Measurements from ENCODE around the gene MISFA. TPM values are rescaled to one million over a fixed set of nuclear protein-coding genes. Genes with fewer than 3 reads are reported as not detected.
A peak's percentile ranks its signal among the peaks of the same experiment; 100 is the strongest.
"Not testable (repeated sequence)": the region's sequence is repeated elsewhere in the genome, so short reads cannot be mapped to it uniquely, and the experiment has no call there.

MISFA gene
- total RNA-seq, 1 donor from 2014 or later: not detected

GRCh38 chr11:18588297-18589252, 11.0 kb upstream of the MISFA start, which contains the start of gene UEVLD:
TSS of gene UEVLD (minus strand) at chr11:18588734. CDS start at chr11:18588654, 80 bp downstream.
- H3K4me1 ChIP-seq (ENCODE audit: control insufficient read depth in 3 of 3, insufficient read depth in 3 of 3, low read length in 3 of 3): peaks cover 18 to 32% (median 30%) of the 10 kb centered on the region in 3 donors
- H3K36me3 ChIP-seq (ENCODE audit: control insufficient read depth in 3 of 3, insufficient read depth in 3 of 3, low read length in 3 of 3): no peaks in the 10 kb centered on the region
- H3K4me3 ChIP-seq (ENCODE audit: low read length in 3 of 3): peak within 1 kb of the TSS; percentile 86 to 97 (median 96)
- H3K27me3 ChIP-seq (ENCODE audit: control insufficient read depth in 3 of 3, insufficient read depth in 3 of 3, low read length in 3 of 3): no peaks in the 10 kb centered on the region
- H3K27ac ChIP-seq (ENCODE audit: low read depth, low read length): peak within 1 kb of the TSS; percentile 88
- H3K9ac ChIP-seq (ENCODE audit: low read depth in 1 of 3, low read length in 3 of 3): peak within 1 kb of the TSS; percentile 93 to 98 (median 94)
- no peaks in the 10 kb centered on the region for H3K9me3 ChIP-seq (ENCODE audit: control insufficient read depth in 3 of 3, low read length in 3 of 3)

- Histone ChIP-seq H3K27ac (ENCODE audit: low read depth, low read length) (no peak overlapping the region), H3K4me3 (ENCODE audit: low read length in 3 of 3) (no peak overlapping the region), H3K27me3 (ENCODE audit: control insufficient read depth in 3 of 3, insufficient read depth in 3 of 3, low read length in 3 of 3) (no peaks in the 10 kb centered on the region), H3K9me3 (ENCODE audit: control insufficient read depth in 3 of 3, low read length in 3 of 3) (no peaks in the 10 kb centered on the region), H3K9ac (ENCODE audit: low read depth in 1 of 3, low read length in 3 of 3) (peak overlapping the region in 2 of 3 donors; percentile 8 to 40), H3K36me3 (ENCODE audit: control insufficient read depth in 3 of 3, insufficient read depth in 3 of 3, low read length in 3 of 3) (peaks cover 2% of the 10 kb centered on the region in 3 donors), H3K4me1 (ENCODE audit: control insufficient read depth in 3 of 3, insufficient read depth in 3 of 3, low read length in 3 of 3) (peaks cover 18 to 32% (median 30%) of the 10 kb centered on the region in 3 donors)
Measured at GRCh38 chr11:18590571-18590970, 9.0 kb upstream of the MISFA start.

GRCh38 chr11:18594088-18594487, 5.5 kb upstream of the MISFA start:
- Histone ChIP-seq H3K36me3 (ENCODE audit: control insufficient read depth in 3 of 3, insufficient read depth in 3 of 3, low read length in 3 of 3) (peaks cover 5 to 12% (median 11%) of the 10 kb centered on the region in 3 donors), H3K4me1 (ENCODE audit: control insufficient read depth in 3 of 3, insufficient read depth in 3 of 3, low read length in 3 of 3) (peaks cover 15 to 24% (median 20%) of the 10 kb centered on the region in 3 donors)
- H3K9me3 ChIP-seq (ENCODE audit: control insufficient read depth in 3 of 3, low read length in 3 of 3); H3K9ac ChIP-seq (ENCODE audit: low read depth in 1 of 3, low read length in 3 of 3); H3K27ac ChIP-seq (ENCODE audit: low read depth, low read length); H3K4me3 ChIP-seq (ENCODE audit: low read length in 3 of 3); H3K27me3 ChIP-seq (ENCODE audit: control insufficient read depth in 3 of 3, insufficient read depth in 3 of 3, low read length in 3 of 3): not testable (repeated sequence)

GRCh38 chr11:18594999-18595749, 4.4 kb upstream of the MISFA start:
- Histone ChIP-seq H3K27me3 (ENCODE audit: control insufficient read depth in 3 of 3, insufficient read depth in 3 of 3, low read length in 3 of 3) (no peaks in the 10 kb centered on the region), H3K27ac (ENCODE audit: low read depth, low read length) (no peak overlapping the region), H3K9me3 (ENCODE audit: control insufficient read depth in 3 of 3, low read length in 3 of 3) (no peaks in the 10 kb centered on the region), H3K9ac (ENCODE audit: low read depth in 1 of 3, low read length in 3 of 3) (no peak overlapping the region), H3K4me3 (ENCODE audit: low read length in 3 of 3) (no peak overlapping the region), H3K36me3 (ENCODE audit: control insufficient read depth in 3 of 3, insufficient read depth in 3 of 3, low read length in 3 of 3) (peaks cover 5 to 12% (median 11%) of the 10 kb centered on the region in 3 donors), H3K4me1 (ENCODE audit: control insufficient read depth in 3 of 3, insufficient read depth in 3 of 3, low read length in 3 of 3) (peaks cover 4 to 13% (median 10%) of the 10 kb centered on the region in 3 donors)

- Histone ChIP-seq H3K4me3 (ENCODE audit: low read length in 3 of 3) (no peak overlapping the region), H3K36me3 (ENCODE audit: control insufficient read depth in 3 of 3, insufficient read depth in 3 of 3, low read length in 3 of 3) (peaks cover 3 to 11% (median 4%) of the 10 kb centered on the region in 3 donors), H3K27me3 (ENCODE audit: control insufficient read depth in 3 of 3, insufficient read depth in 3 of 3, low read length in 3 of 3) (no peaks in the 10 kb centered on the region), H3K9ac (ENCODE audit: low read depth in 1 of 3, low read length in 3 of 3) (peak overlapping the region in 1 of 3 donors; percentile 8), H3K27ac (ENCODE audit: low read depth, low read length) (peak overlapping the region; percentile 30), H3K9me3 (ENCODE audit: control insufficient read depth in 3 of 3, low read length in 3 of 3) (no peaks in the 10 kb centered on the region), H3K4me1 (ENCODE audit: control insufficient read depth in 3 of 3, insufficient read depth in 3 of 3, low read length in 3 of 3) (peaks cover 0 to 4% (median 2%) of the 10 kb centered on the region in 3 donors)
Measured at GRCh38 chr11:18600915-18601569, 1.5 kb downstream of the MISFA start.

- no peak overlapping the region for H3K4me3 ChIP-seq (ENCODE audit: low read length in 3 of 3)
- H3K27me3 ChIP-seq (ENCODE audit: control insufficient read depth in 3 of 3, insufficient read depth in 3 of 3, low read length in 3 of 3): no peaks in the 10 kb centered on the region
- no peaks in the 10 kb centered on the region for H3K9me3 ChIP-seq (ENCODE audit: control insufficient read depth in 3 of 3, low read length in 3 of 3)
- peaks cover 4 to 43% (median 26%) of the 10 kb centered on the region in 3 donors for H3K36me3 ChIP-seq (ENCODE audit: control insufficient read depth in 3 of 3, insufficient read depth in 3 of 3, low read length in 3 of 3)
- H3K9ac ChIP-seq (ENCODE audit: low read depth in 1 of 3, low read length in 3 of 3): no peak overlapping the region
- no peaks in the 10 kb centered on the region for H3K4me1 ChIP-seq (ENCODE audit: control insufficient read depth in 3 of 3, insufficient read depth in 3 of 3, low read length in 3 of 3)
- H3K27ac ChIP-seq (ENCODE audit: low read depth, low read length): no peak overlapping the region
Measured at GRCh38 chr11:18608376-18608775, 8.8 kb downstream of the MISFA start.

GRCh38 chr11:18611196-18611595, 11.6 kb downstream of the MISFA start:
- H3K9ac ChIP-seq (ENCODE audit: low read depth in 1 of 3, low read length in 3 of 3): no peak overlapping the region
- H3K4me1 ChIP-seq (ENCODE audit: control insufficient read depth in 3 of 3, insufficient read depth in 3 of 3, low read length in 3 of 3): no peaks in the 10 kb centered on the region
- peaks cover 16 to 58% (median 42%) of the 10 kb centered on the region in 3 donors for H3K36me3 ChIP-seq (ENCODE audit: control insufficient read depth in 3 of 3, insufficient read depth in 3 of 3, low read length in 3 of 3)

GRCh38 chr11:18612394-18612793, 12.8 kb downstream of the MISFA start:
- Histone ChIP-seq H3K9me3 (ENCODE audit: control insufficient read depth in 3 of 3, low read length in 3 of 3) (no peaks in the 10 kb centered on the region), H3K4me1 (ENCODE audit: control insufficient read depth in 3 of 3, insufficient read depth in 3 of 3, low read length in 3 of 3) (no peaks in the 10 kb centered on the region), H3K4me3 (ENCODE audit: low read length in 3 of 3) (no peak overlapping the region), H3K9ac (ENCODE audit: low read depth in 1 of 3, low read length in 3 of 3) (no peak overlapping the region), H3K27ac (ENCODE audit: low read depth, low read length) (no peak overlapping the region), H3K27me3 (ENCODE audit: control insufficient read depth in 3 of 3, insufficient read depth in 3 of 3, low read length in 3 of 3) (no peaks in the 10 kb centered on the region), H3K36me3 (ENCODE audit: control insufficient read depth in 3 of 3, insufficient read depth in 3 of 3, low read length in 3 of 3) (peaks cover 16 to 54% (median 42%) of the 10 kb centered on the region in 3 donors)

More at GRCh38 chr11:18611196-18611595, 11.6 kb downstream of the MISFA start:
- Histone ChIP-seq H3K27ac (ENCODE audit: low read depth, low read length) (no peak overlapping the region), H3K27me3 (ENCODE audit: control insufficient read depth in 3 of 3, insufficient read depth in 3 of 3, low read length in 3 of 3) (no peaks in the 10 kb centered on the region), H3K4me3 (ENCODE audit: low read length in 3 of 3) (no peak overlapping the region), H3K9me3 (ENCODE audit: control insufficient read depth in 3 of 3, low read length in 3 of 3) (no peaks in the 10 kb centered on the region)

GRCh38 chr11:18614667-18615066, 15.1 kb downstream of the MISFA start:
- H3K36me3 ChIP-seq (ENCODE audit: control insufficient read depth in 3 of 3, insufficient read depth in 3 of 3, low read length in 3 of 3): peaks cover 16 to 38% (median 32%) of the 10 kb centered on the region in 3 donors
- H3K27me3 ChIP-seq (ENCODE audit: control insufficient read depth in 3 of 3, insufficient read depth in 3 of 3, low read length in 3 of 3): no peaks in the 10 kb centered on the region
- H3K9ac ChIP-seq (ENCODE audit: low read depth in 1 of 3, low read length in 3 of 3): no peak overlapping the region
- no peak overlapping the region for H3K4me3 ChIP-seq (ENCODE audit: low read length in 3 of 3)
- no peak overlapping the region for H3K27ac ChIP-seq (ENCODE audit: low read depth, low read length)
- H3K4me1 ChIP-seq (ENCODE audit: control insufficient read depth in 3 of 3, insufficient read depth in 3 of 3, low read length in 3 of 3): peaks cover 4 to 7% (median 5%) of the 10 kb centered on the region in 3 donors
- no peaks in the 10 kb centered on the region for H3K9me3 ChIP-seq (ENCODE audit: control insufficient read depth in 3 of 3, low read length in 3 of 3)
